Chondrocyte (in vitro differentiated cells): ENCODE measurements around the gene SLC18B1. TPM values are rescaled to one million over a fixed set of nuclear protein-coding genes. Genes with fewer than 3 reads are reported as not detected.
A peak's percentile ranks its signal among the peaks of the same experiment; 100 is the strongest.

Source experiments
- DNase-seq: peaks from one replicate; pipeline ENCODE4 v3.0.0; 2021; ENCODE audit warnings: mixed read lengths, low spot score
- H3K27ac Mint-ChIP-seq: one replicate; pipeline ENCODE4 v1.8.0; 2021; ENCODE audit warnings: mild to moderate bottlenecking, moderate library complexity, mixed read lengths; ENCODE audit not compliant: unreplicated experiment
- H3K27me3 Mint-ChIP-seq: 2 replicates; pipeline ENCODE4 v1.8.0; 2021; ENCODE audit warnings: low read depth, mixed read lengths
- H3K36me3 Mint-ChIP-seq: 2 replicates; pipeline ENCODE4 v1.8.0; 2021; ENCODE audit warnings: low read depth, mixed read lengths
- H3K4me1 Mint-ChIP-seq: 2 replicates; pipeline ENCODE4 v1.8.0; 2021; ENCODE audit warnings: low read depth, mild to moderate bottlenecking, mixed read lengths
- H3K4me3 Mint-ChIP-seq: one replicate; pipeline ENCODE4 v1.8.0; 2021; ENCODE audit warnings: mild to moderate bottlenecking, moderate library complexity, mixed read lengths; ENCODE audit not compliant: unreplicated experiment
- H3K9me3 Mint-ChIP-seq: 2 replicates; pipeline ENCODE4 v1.8.0; 2021; ENCODE audit warnings: low read depth, mixed read lengths
- CTCF ChIP-seq: fragments of 200-600 bp; sonication (generic); IDR thresholded peaks from 2 replicates; pipeline ENCODE4 v1.5.0; 2021; ENCODE audit warnings: antibody characterized with exemption, mild to moderate bottlenecking, moderate library complexity
- total RNA-seq: library from RNA; stranded (reverse); gene quantifications from 3 replicates; pipeline ENCODE4 v1.2.1, GENCODE V29; 2021

Gene SLC18B1
- total RNA-seq, 1 donor from 2014 or later = 2.4 TPM

GRCh38 chr6:132820629-132821381 lies 22.4 kb upstream of the SLC18B1 start:
- peaks cover 34% of the 10 kb centered on the region for H3K36me3 Mint-ChIP-seq
- H3K27ac Mint-ChIP-seq = peak overlapping the region; percentile 82
- no peak for DNase-seq
- peaks cover 45% of the 10 kb centered on the region for H3K4me1 Mint-ChIP-seq
- no peaks in the 10 kb centered on the region for H3K27me3 Mint-ChIP-seq
- H3K4me3 Mint-ChIP-seq = no peak overlapping the region
- no peak for TF ChIP-seq CTCF
- no peaks in the 10 kb centered on the region for H3K9me3 Mint-ChIP-seq

GRCh38 chr6:132819405-132820161 lies 21.1 kb upstream of the SLC18B1 start:
- Mint-ChIP-seq H3K9me3 (no peaks in the 10 kb centered on the region), H3K36me3 (peaks cover 45% of the 10 kb centered on the region), H3K4me3 (no peak overlapping the region), H3K4me1 (peaks cover 55% of the 10 kb centered on the region), H3K27me3 (no peaks in the 10 kb centered on the region), H3K27ac (peak overlapping the region; percentile 64)
- no peak for DNase-seq
- no peak for TF ChIP-seq CTCF

- DNase-seq = no peak
- no peaks in the 10 kb centered on the region for H3K27me3 Mint-ChIP-seq
- no peak for TF ChIP-seq CTCF
- H3K4me1 Mint-ChIP-seq = peaks cover 55% of the 10 kb centered on the region
- peak overlapping the region; percentile 64 for H3K27ac Mint-ChIP-seq
- peak overlapping the region; percentile 12 for H3K4me3 Mint-ChIP-seq
- no peaks in the 10 kb centered on the region for H3K9me3 Mint-ChIP-seq
- peaks cover 47% of the 10 kb centered on the region for H3K36me3 Mint-ChIP-seq
Observed at GRCh38 chr6:132818404-132819359, 20.2 kb upstream of the SLC18B1 start.

- Mint-ChIP-seq H3K27ac (peak overlapping the region; percentile 54), H3K4me1 (peaks cover 63% of the 10 kb centered on the region), H3K4me3 (no peak overlapping the region), H3K27me3 (no peaks in the 10 kb centered on the region), H3K9me3 (no peaks in the 10 kb centered on the region), H3K36me3 (peaks cover 47% of the 10 kb centered on the region)
- DNase-seq = no peak
- no peak for TF ChIP-seq CTCF
Observed at GRCh38 chr6:132817554-132818403, 19.3 kb upstream of the SLC18B1 start.
